ENCODE results near the gene AHRR.
A peak's percentile ranks its signal among the peaks of the same experiment; 100 is the strongest.
"Not testable (repeated sequence)": the region's sequence is repeated elsewhere in the genome, so short reads cannot be mapped to it uniquely, and the experiment has no call there.

The AHRR gene

GRCh38 chr5:396531-396961 lies 75.0 kb downstream of the AHRR start:
- DNase-seq (ENCODE audit: low spot score): peak; percentile 28

GRCh38 chr5:398141-398474 lies 76.6 kb downstream of the AHRR start:
- DNase-seq (ENCODE audit: low spot score): not testable (repeated sequence)

GRCh38 chr5:398475-399295 lies 77.2 kb downstream of the AHRR start:
- peak; percentile 85 for DNase-seq (ENCODE audit: low spot score)

GRCh38 chr5:399296-400281 lies 78.1 kb downstream of the AHRR start:
- DNase-seq (ENCODE audit: low spot score): peak; percentile 98

GRCh38 chr5:400282-401145 lies 79.0 kb downstream of the AHRR start:
- DNase-seq (ENCODE audit: low spot score): no peak

GRCh38 chr5:401146-402034 lies 79.9 kb downstream of the AHRR start:
- DNase-seq (ENCODE audit: low spot score): no peak

GRCh38 chr5:402219-402614 lies 80.7 kb downstream of the AHRR start:
- DNase-seq (ENCODE audit: low spot score): not testable (repeated sequence)

GRCh38 chr5:402615-403359 lies 81.3 kb downstream of the AHRR start:
- DNase-seq (ENCODE audit: low spot score): no peak

GRCh38 chr5:403995-404394 lies 82.5 kb downstream of the AHRR start:
- DNase-seq (ENCODE audit: low spot score): no peak

GRCh38 chr5:404666-405241 lies 83.2 kb downstream of the AHRR start:
- DNase-seq (ENCODE audit: low spot score): no peak

GRCh38 chr5:405421-405820 lies 83.9 kb downstream of the AHRR start:
- DNase-seq (ENCODE audit: low spot score): no peak

GRCh38 chr5:406041-406440 lies 84.5 kb downstream of the AHRR start:
- no peak for DNase-seq (ENCODE audit: low spot score)

- no peak for DNase-seq (ENCODE audit: low spot score)
Observed at GRCh38 chr5:407051-407450, 85.5 kb downstream of the AHRR start.

- peak; percentile 84 for DNase-seq (ENCODE audit: low spot score)
Observed at GRCh38 chr5:407801-408268, 86.3 kb downstream of the AHRR start.

GRCh38 chr5:410911-411517 lies 89.5 kb downstream of the AHRR start:
- peak; percentile 88 for DNase-seq (ENCODE audit: low spot score)

- DNase-seq (ENCODE audit: low spot score): peak; percentile 54
Observed at GRCh38 chr5:411728-412127, 90.2 kb downstream of the AHRR start.

- DNase-seq (ENCODE audit: low spot score): not testable (repeated sequence)
Observed at GRCh38 chr5:414991-415927, 93.7 kb downstream of the AHRR start.

Data from SW480 (cell line).